HG02678 (cell line): ENCODE data around the gene ZNF724.
A peak's percentile ranks its signal among the peaks of the same experiment; 100 is the strongest.
"Not testable (repeated sequence)": the region's sequence is repeated elsewhere in the genome, so short reads cannot be mapped to it uniquely, and the experiment has no call there.

Experiments used
- ATAC-seq: cut with Tn5 transposase; IDR thresholded peaks from one replicate; pipeline ENCODE4 v1.9.1; 2021; ENCODE audit warnings: mild to moderate bottlenecking, moderate library complexity; ENCODE audit not compliant: unreplicated experiment

ZNF724 gene

GRCh38 chr19:23249911-23250649 is at the start of gene ZNF724:
TSS of gene ZNF724 (minus strand) at chr19:23250394. CDS start at chr19:23250242, 152 bp downstream.
- peak; percentile 99 for ATAC-seq

- ATAC-seq = no peak
Observed at GRCh38 chr19:23294141-23294540, 43.9 kb upstream of the ZNF724 start.

GRCh38 chr19:23289966-23290365 is 39.8 kb upstream of the ZNF724 start:
- ATAC-seq = not testable (repeated sequence)

GRCh38 chr19:23287620-23288019 is 37.4 kb upstream of the ZNF724 start:
- ATAC-seq = no peak

- no peak for ATAC-seq
Observed at GRCh38 chr19:23286477-23286876, 36.3 kb upstream of the ZNF724 start.

- ATAC-seq = no peak
Observed at GRCh38 chr19:23285948-23286347, 35.8 kb upstream of the ZNF724 start.

- ATAC-seq = not testable (repeated sequence)
Observed at GRCh38 chr19:23285326-23285725, 35.1 kb upstream of the ZNF724 start.

GRCh38 chr19:23283925-23284324 is 33.7 kb upstream of the ZNF724 start:
- ATAC-seq = no peak

GRCh38 chr19:23281663-23282276 is 31.6 kb upstream of the ZNF724 start:
- no peak for ATAC-seq

GRCh38 chr19:23278118-23278517 is 27.9 kb upstream of the ZNF724 start:
- not testable (repeated sequence) for ATAC-seq

- peak; percentile 98 for ATAC-seq
Observed at GRCh38 chr19:23273590-23274412, 23.6 kb upstream of the ZNF724 start.

GRCh38 chr19:23273022-23273589 is 22.9 kb upstream of the ZNF724 start:
- ATAC-seq = no peak

- no peak for ATAC-seq
Observed at GRCh38 chr19:23263870-23264590, 13.8 kb upstream of the ZNF724 start.

- ATAC-seq = no peak
Observed at GRCh38 chr19:23263396-23263795, 13.2 kb upstream of the ZNF724 start.

GRCh38 chr19:23262920-23263319 is 12.7 kb upstream of the ZNF724 start:
- ATAC-seq = no peak

- no peak for ATAC-seq
Observed at GRCh38 chr19:23261496-23262020, 11.4 kb upstream of the ZNF724 start.

GRCh38 chr19:23260956-23261355 is 10.8 kb upstream of the ZNF724 start:
- no peak for ATAC-seq

- no peak for ATAC-seq
Observed at GRCh38 chr19:23259961-23260360, 9.8 kb upstream of the ZNF724 start.

GRCh38 chr19:23255700-23256099 is 5.5 kb upstream of the ZNF724 start:
- no peak for ATAC-seq

GRCh38 chr19:23254141-23254910 is 4.1 kb upstream of the ZNF724 start:
- no peak for ATAC-seq
